Muscle layer of colon (tissue), 2 donors: ENCODE measurements around the gene TEF.
"Not testable (repeated sequence)": the region's sequence is repeated elsewhere in the genome, so short reads cannot be mapped to it uniquely, and the experiment has no call there.

Source experiments
- H3K27ac ChIP-seq: one replicate; pipeline ENCODE4 v1.7.0; 2013; ENCODE audit warnings: low read depth, mild to moderate bottlenecking, low read length, moderate library complexity
- H3K27me3 ChIP-seq, 2 donors: one replicate each; pipeline ENCODE4 v1.7.0; 2013; ENCODE audit warnings: low read length in 2 of 2, mild to moderate bottlenecking in 2 of 2; ENCODE audit not compliant: insufficient read depth in 2 of 2, control insufficient read depth in 1 of 2
- H3K36me3 ChIP-seq: one replicate; pipeline ENCODE4 v1.7.0; 2013; ENCODE audit warnings: mild to moderate bottlenecking, low read length; ENCODE audit not compliant: insufficient read depth
- H3K4me1 ChIP-seq: one replicate; pipeline ENCODE4 v1.7.0; 2013; ENCODE audit warnings: mild to moderate bottlenecking, low read length; ENCODE audit not compliant: insufficient read depth
- H3K4me3 ChIP-seq, 2 donors: one replicate each; pipeline ENCODE4 v1.7.0; 2013; ENCODE audit warnings: low read length in 2 of 2, low read depth in 1 of 2, mild to moderate bottlenecking in 1 of 2, moderate library complexity in 1 of 2
- H3K9ac ChIP-seq: one replicate; pipeline ENCODE4 v1.7.0; 2013; ENCODE audit warnings: low read length
- H3K9me3 ChIP-seq: one replicate; pipeline ENCODE4 v1.7.0; 2013; ENCODE audit warnings: mild to moderate bottlenecking, low read length
- donor health status: abdominal sarcoma.
- donor health status: Adenocarcinoma of cecum.

TEF gene

GRCh38 chr22:41387341-41387740, 5.6 kb downstream of the TEF start:
- no peak overlapping the region for H3K4me3 ChIP-seq
- no peaks in the 10 kb centered on the region for H3K27me3 ChIP-seq
- no peak overlapping the region for H3K27ac ChIP-seq
- H3K9me3 ChIP-seq: no peaks in the 10 kb centered on the region
- H3K9ac ChIP-seq: no peak overlapping the region
- peaks cover 14% of the 10 kb centered on the region for H3K4me1 ChIP-seq
- peaks cover 28% of the 10 kb centered on the region for H3K36me3 ChIP-seq

DNA sequence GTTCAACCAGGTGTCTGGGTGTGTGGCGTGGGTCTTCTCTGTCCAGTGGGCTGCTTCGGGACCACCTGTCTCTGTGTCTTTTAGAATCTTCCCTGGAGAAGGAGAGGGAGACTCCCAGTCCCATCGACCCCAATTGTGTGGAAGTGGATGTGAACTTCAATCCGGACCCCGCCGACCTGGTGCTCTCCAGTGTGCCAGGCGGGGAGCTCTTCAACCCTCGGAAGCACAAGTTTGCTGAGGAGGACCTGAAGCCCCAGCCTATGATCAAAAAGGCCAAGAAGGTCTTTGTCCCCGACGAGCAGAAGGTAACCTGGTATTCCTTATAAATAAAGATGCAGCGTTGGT, 12.2 kb downstream of the TEF start:
- H3K4me1 ChIP-seq: no peaks in the 10 kb centered on the region
- H3K27me3 ChIP-seq: no peaks in the 10 kb centered on the region
- H3K36me3 ChIP-seq: peaks cover 66% of the 10 kb centered on the region
- H3K9me3 ChIP-seq: no peaks in the 10 kb centered on the region
- H3K4me3 ChIP-seq: no peak overlapping the region
- no peak overlapping the region for H3K9ac ChIP-seq
- no peak overlapping the region for H3K27ac ChIP-seq

- no peak overlapping the region for H3K27ac ChIP-seq
- no peak overlapping the region for H3K9ac ChIP-seq
These were observed 13.9 kb downstream of the TEF start for GRCh38 chr22:41395531-41396240.

GRCh38 chr22:41397143-41397811, 15.5 kb downstream of the TEF start:
- H3K27ac ChIP-seq: no peak overlapping the region
- H3K4me1 ChIP-seq: peaks cover 13% of the 10 kb centered on the region
- H3K4me3 ChIP-seq: no peak overlapping the region
- no peaks in the 10 kb centered on the region for H3K9me3 ChIP-seq
- no peaks in the 10 kb centered on the region for H3K27me3 ChIP-seq
- peaks cover 58% of the 10 kb centered on the region for H3K36me3 ChIP-seq
- no peak overlapping the region for H3K9ac ChIP-seq

More at GRCh38 chr22:41395531-41396240, 13.9 kb downstream of the TEF start:
- peaks cover 63% of the 10 kb centered on the region for H3K36me3 ChIP-seq
- no peaks in the 10 kb centered on the region for H3K9me3 ChIP-seq
- no peak overlapping the region for H3K4me3 ChIP-seq
- H3K4me1 ChIP-seq: no peaks in the 10 kb centered on the region
- H3K27me3 ChIP-seq: no peaks in the 10 kb centered on the region

GRCh38 chr22:41398921-41399320, 17.2 kb downstream of the TEF start:
- H3K9ac ChIP-seq: no peak overlapping the region
- H3K4me3 ChIP-seq: no peak overlapping the region
- peaks cover 56% of the 10 kb centered on the region for H3K36me3 ChIP-seq
- no peaks in the 10 kb centered on the region for H3K9me3 ChIP-seq
- no peaks in the 10 kb centered on the region for H3K27me3 ChIP-seq
- H3K4me1 ChIP-seq: peaks cover 24% of the 10 kb centered on the region
- H3K27ac ChIP-seq: no peak overlapping the region

GRCh38 chr22:41401781-41402648, 20.3 kb downstream of the TEF start:
- Histone ChIP-seq H3K36me3 (peaks cover 25% of the 10 kb centered on the region), H3K27me3 (no peaks in the 10 kb centered on the region), H3K27ac (peak overlapping the region; percentile 1), H3K4me1 (peaks cover 28% of the 10 kb centered on the region), H3K9ac (no peak overlapping the region), H3K4me3 (no peak overlapping the region), H3K9me3 (no peaks in the 10 kb centered on the region)

DNA sequence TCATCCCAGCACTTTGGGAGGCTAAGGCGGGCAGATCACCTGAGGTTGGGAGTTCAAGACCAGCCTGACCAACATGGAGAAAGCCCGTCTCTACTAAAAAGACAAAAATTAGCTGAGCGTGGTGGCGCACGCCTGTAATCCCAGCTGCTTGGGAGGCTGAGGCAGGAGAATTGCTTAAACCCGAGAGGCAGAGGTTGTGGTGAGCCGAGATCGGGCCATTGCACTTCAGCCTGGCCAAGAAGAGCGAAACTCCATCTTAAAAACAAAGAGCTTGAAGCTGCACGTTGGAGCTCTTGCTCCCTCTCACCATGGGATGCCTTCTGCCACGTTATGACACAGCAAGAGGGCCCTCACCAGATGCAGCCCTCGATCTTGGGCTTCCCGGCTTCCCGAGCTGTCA, 21.1 kb downstream of the TEF start:
- H3K9ac ChIP-seq, H3K9me3 ChIP-seq, H3K27me3 ChIP-seq, H3K4me3 ChIP-seq, H3K27ac ChIP-seq: not testable (repeated sequence)
- Histone ChIP-seq H3K4me1 (peaks cover 28% of the 10 kb centered on the region), H3K36me3 (peaks cover 16% of the 10 kb centered on the region)

DNA sequence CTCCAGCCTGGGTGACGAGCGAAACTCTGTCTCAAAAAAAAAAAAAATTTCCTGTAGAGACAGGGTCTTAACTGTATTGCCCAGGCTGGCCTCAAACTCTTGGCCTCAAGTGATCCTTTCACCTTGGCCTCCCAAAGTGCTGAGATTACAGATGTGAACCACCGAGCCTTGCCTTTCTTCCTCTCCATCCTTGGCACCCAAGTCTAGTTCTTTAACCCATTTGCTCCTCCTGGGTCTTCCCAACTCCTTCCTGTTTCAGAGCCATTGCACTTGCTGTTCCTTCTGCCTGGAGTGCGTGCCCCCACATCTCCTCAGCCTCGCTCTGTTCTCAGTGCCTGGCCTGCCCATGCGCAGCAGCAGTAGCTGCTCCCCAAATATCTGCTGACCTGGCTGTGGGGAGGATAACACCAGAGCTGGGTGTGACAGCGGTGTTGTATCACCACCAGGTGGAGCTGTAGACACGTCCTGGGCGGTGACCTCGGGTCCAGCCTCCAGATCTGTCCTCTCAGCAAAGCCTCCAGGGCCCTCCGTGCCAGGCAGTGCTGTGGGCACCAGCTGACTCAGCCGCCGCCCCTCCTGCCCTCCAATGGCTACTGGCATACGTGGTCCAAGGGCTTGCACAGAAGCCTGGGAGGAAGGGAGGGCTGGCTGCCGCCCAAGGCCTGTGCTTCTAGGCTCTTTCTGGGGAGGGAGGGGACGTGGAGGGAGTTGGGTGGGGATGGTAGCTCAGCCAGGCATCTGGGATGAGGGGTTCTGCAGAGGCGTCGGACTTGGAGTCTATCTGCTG, 22.0 kb downstream of the TEF start:
- Histone ChIP-seq H3K9ac (no peak overlapping the region), H3K27me3 (no peaks in the 10 kb centered on the region), H3K27ac (no peak overlapping the region), H3K4me3 (no peak overlapping the region), H3K4me1 (peaks cover 28% of the 10 kb centered on the region), H3K36me3 (peaks cover 8% of the 10 kb centered on the region), H3K9me3 (no peaks in the 10 kb centered on the region)

DNA sequence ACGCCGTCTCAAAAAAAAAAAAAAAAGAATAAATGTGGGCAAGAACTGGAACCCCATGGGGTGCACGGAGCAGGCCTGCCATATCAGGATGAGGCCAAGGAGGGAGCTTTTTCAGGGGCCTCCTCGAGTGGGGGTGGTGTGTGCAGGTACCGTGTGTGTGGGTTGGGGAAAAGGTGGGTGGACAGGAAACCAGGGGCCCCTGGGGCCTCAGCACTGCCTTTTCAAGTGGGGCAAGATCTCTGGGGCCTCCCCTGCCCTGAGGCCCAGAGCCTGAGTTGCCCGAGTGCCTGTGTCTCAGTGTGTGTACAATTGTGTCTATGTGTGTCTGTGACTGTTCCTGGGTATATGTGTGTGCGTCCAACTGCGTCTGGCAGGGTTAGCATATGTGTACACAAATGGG, 23.8 kb downstream of the TEF start:
- no peaks in the 10 kb centered on the region for H3K36me3 ChIP-seq
- peaks cover 37% of the 10 kb centered on the region for H3K4me1 ChIP-seq
- H3K4me3 ChIP-seq: no peak overlapping the region
- no peak overlapping the region for H3K9ac ChIP-seq
- H3K9me3 ChIP-seq: no peaks in the 10 kb centered on the region
- H3K27ac ChIP-seq: no peak overlapping the region
- no peaks in the 10 kb centered on the region for H3K27me3 ChIP-seq

GRCh38 chr22:41406410-41406809, 24.7 kb downstream of the TEF start:
- Histone ChIP-seq H3K27ac (no peak overlapping the region), H3K9ac (no peak overlapping the region), H3K36me3 (no peaks in the 10 kb centered on the region), H3K27me3 (no peaks in the 10 kb centered on the region), H3K4me3 (no peak overlapping the region), H3K9me3 (no peaks in the 10 kb centered on the region), H3K4me1 (peaks cover 41% of the 10 kb centered on the region)

GRCh38 chr22:41407433-41407832, 25.7 kb downstream of the TEF start:
- Histone ChIP-seq H3K9ac (no peak overlapping the region), H3K4me1 (peaks cover 41% of the 10 kb centered on the region), H3K4me3 (no peak overlapping the region), H3K27ac (no peak overlapping the region), H3K9me3 (no peaks in the 10 kb centered on the region), H3K36me3 (no peaks in the 10 kb centered on the region), H3K27me3 (no peaks in the 10 kb centered on the region)
